HCT116 (cell line): ENCODE data around the gene SLC12A3.

Experiments used
- CEBPB ChIP-seq: IDR thresholded peaks from 2 replicates; pipeline ENCODE4 v1.6.1; 2012; ENCODE audit warnings: low read depth
- CTCF ChIP-seq, 3 experiments: fragments of 200-600 bp in 1 of 3; sonication (generic) in 1 of 3; IDR thresholded peaks in 2 of 3; conservative IDR thresholded peaks in 1 of 3; 2 replicates each; pipeline ENCODE4 v1.5.1; 2012 to 2017; ENCODE audit warnings: low read depth in 2 of 3, low read length in 2 of 3, antibody characterized with exemption in 1 of 3, borderline replicate concordance in 1 of 3, control low read depth in 1 of 3, mild to moderate bottlenecking in 1 of 3, mixed read lengths in 1 of 3, mixed run types in 1 of 3, moderate library complexity in 1 of 3; ENCODE audit not compliant: insufficient read depth in 1 of 3

GRCh38 chr16:56916571-56917403 is 51.8 kb downstream of the SLC12A3 start:
- TF ChIP-seq CTCF (IDR thresholded peaks at IDR 0.05 in 2 of 3, conservative IDR thresholded peaks at IDR 0.05 in 1 of 3; ENCODE audit: borderline replicate concordance in 1 of 3, insufficient read depth in 1 of 3, low read depth in 2 of 3, low read length in 2 of 3) (no peak), CEBPB (no peak)
